HCT116 (cell line): ENCODE results near the gene FHL2. TPM values are rescaled to one million over a fixed set of nuclear protein-coding genes. Genes with fewer than 3 reads are reported as not detected.

Experiments
- ATAC-seq: fragments of 200-7000 bp; cut with Tn5 transposase; 2 replicates; pipeline ENCODE4 v1.9.1; 2020; ENCODE audit warnings: mild to moderate bottlenecking, moderate library complexity
- BruUV-seq: library from RNA; stranded (reverse); fragments of 400-500 nt; replicated peaks from 2 replicates; lab custom pipeline; 2021; lab: Mats Ljungman, UMichigan
- CTCF ChIA-PET: fragments of 300-600 bp; sonication (Branson Sonifier 250); formaldehyde crosslinking; loops from one replicate; lab custom pipeline; 2021; ENCODE audit warnings: antibody characterized with exemption; lab: Charles Lee
- POLR2A ChIA-PET: fragments of 300-600, 350-600 bp; sonication (Branson Sonifier 250); formaldehyde crosslinking; loops from one replicate; lab custom pipeline; 2021; ENCODE audit warnings: antibody characterized with exemption; lab: Charles Lee
- RAD21 ChIA-PET, 2 experiments: fragments of 300-600 bp; sonication (Branson Sonifier 250); formaldehyde crosslinking; loops; one replicate each; lab custom pipeline; 2023; ENCODE audit warnings: low total read pairs in 2 of 2; ENCODE audit not compliant: uncharacterized antibody in 2 of 2, unreplicated experiment in 2 of 2, low non-redundant PET in 1 of 2; lab: Charles Lee
- DNase-seq: peaks from one replicate; pipeline ENCODE4 v3.0.0-alpha.2; 2010; ENCODE audit warnings: low read depth, low spot score
- H2AFZ ChIP-seq: fragments of 200-600 bp; shearing (Covaris generic), sonication (generic); 2 replicates; pipeline ENCODE4 v1.6.1; 2017; ENCODE audit warnings: low read depth, mixed run types, mixed read lengths, antibody characterized with exemption, low read length; ENCODE audit not compliant: poor library complexity, severe bottlenecking
- H3K27ac ChIP-seq: 2 replicates; pipeline ENCODE4 v1.5.1; 2012; ENCODE audit warnings: low read depth, low read length
- H3K27me3 ChIP-seq: fragments of 200-600 bp; sonication (generic); 2 replicates; pipeline ENCODE4 v1.6.1; 2016; ENCODE audit warnings: mixed run types, low read length, mixed read lengths; ENCODE audit not compliant: insufficient read depth
- H3K36me3 ChIP-seq, 2 experiments: fragments of 200-500 bp in 1 of 2; fragments of 200-600 bp in 1 of 2; sonication (Bioruptor generic) in 1 of 2; sonication (generic) in 1 of 2; 2 replicates each; pipeline versions ENCODE4 v1.5.1 to v1.6.1; 2014 to 2016; ENCODE audit warnings: low read length in 2 of 2, inconsistent platforms in 1 of 2, mixed read lengths in 1 of 2, mixed run types in 1 of 2; ENCODE audit not compliant: insufficient read depth in 2 of 2, control insufficient read depth in 1 of 2
- H3K4me1 ChIP-seq, 2 experiments: fragments of 200-600 bp in 1 of 2; sonication (generic) in 1 of 2; 2 replicates each; pipeline versions ENCODE4 v1.5.1 to v1.6.1; 2012 to 2017; ENCODE audit warnings: low read length in 2 of 2, inconsistent platforms in 1 of 2, mild to moderate bottlenecking in 1 of 2, mixed read lengths in 1 of 2, mixed run types in 1 of 2, moderate library complexity in 1 of 2; ENCODE audit not compliant: insufficient read depth in 2 of 2, control insufficient read depth in 1 of 2
- H3K4me2 ChIP-seq: fragments of 200-600 bp; sonication (generic); 2 replicates; pipeline ENCODE4 v1.6.1; 2017; ENCODE audit warnings: mixed run types, low read length, mixed read lengths
- H3K4me3 ChIP-seq, 2 experiments: fragments of 200-600 bp in 1 of 2; sonication (generic) in 1 of 2; replicated peaks in 1 of 2; 2 replicates each; pipeline ENCODE4 v1.5.1; 2011 to 2016; ENCODE audit warnings: low read length in 2 of 2, control low read depth in 1 of 2, low read depth in 1 of 2, mild to moderate bottlenecking in 1 of 2, mixed read lengths in 1 of 2, mixed run types in 1 of 2
- H3K79me2 ChIP-seq: fragments of 200-600 bp; sonication (generic); 2 replicates; pipeline ENCODE4 v1.6.1; 2017; ENCODE audit warnings: mild to moderate bottlenecking, mixed run types, low read length, moderate library complexity, mixed read lengths; ENCODE audit not compliant: insufficient read depth
- H3K9ac ChIP-seq: fragments of 200-600 bp; sonication (generic); 2 replicates; pipeline ENCODE4 v1.6.1; 2016; ENCODE audit warnings: low read length, mixed read lengths
- H3K9me2 ChIP-seq: fragments of 200-600 bp; sonication (generic), shearing (Covaris generic); 2 replicates; pipeline ENCODE4 v1.6.1; 2017; ENCODE audit warnings: mixed run types, mild to moderate bottlenecking, moderate library complexity; ENCODE audit not compliant: insufficient read depth
- H3K9me3 ChIP-seq, 2 experiments: fragments of 200-500 bp in 1 of 2; fragments of 200-600 bp in 1 of 2; sonication (Bioruptor generic) in 1 of 2; sonication (generic) in 1 of 2; 2 replicates each; pipeline ENCODE4 v1.6.1; 2014 to 2017; ENCODE audit warnings: low read length in 2 of 2, mixed read lengths in 2 of 2, inconsistent platforms in 1 of 2, low read depth in 1 of 2, mild to moderate bottlenecking in 1 of 2, mixed run types in 1 of 2, moderate library complexity in 1 of 2; ENCODE audit not compliant: control insufficient read depth in 1 of 2, insufficient read depth in 1 of 2
- H4K20me1 ChIP-seq: fragments of 200-600 bp; sonication (generic), shearing (Covaris generic); 2 replicates; pipeline ENCODE4 v1.6.1; 2017; ENCODE audit warnings: mixed run types, mild to moderate bottlenecking, moderate library complexity; ENCODE audit not compliant: insufficient read depth
- CBX3 ChIP-seq: IDR thresholded peaks from 2 replicates; pipeline ENCODE4 v1.6.1; 2012; ENCODE audit warnings: low read depth
- CEBPB ChIP-seq: IDR thresholded peaks from 2 replicates; pipeline ENCODE4 v1.6.1; 2012; ENCODE audit warnings: low read depth
- CTCF ChIP-seq, 3 experiments: fragments of 200-600 bp in 1 of 3; sonication (generic) in 1 of 3; IDR thresholded peaks in 2 of 3; conservative IDR thresholded peaks in 1 of 3; 2 replicates each; pipeline ENCODE4 v1.5.1; 2012 to 2017; ENCODE audit warnings: low read depth in 2 of 3, low read length in 2 of 3, antibody characterized with exemption in 1 of 3, borderline replicate concordance in 1 of 3, control low read depth in 1 of 3, mild to moderate bottlenecking in 1 of 3, mixed read lengths in 1 of 3, mixed run types in 1 of 3, moderate library complexity in 1 of 3; ENCODE audit not compliant: insufficient read depth in 1 of 3
- ELF1 ChIP-seq: IDR thresholded peaks from 2 replicates; pipeline ENCODE4 v1.6.1; 2012; ENCODE audit warnings: low read depth, borderline replicate concordance
- EZH2 ChIP-seq: fragments of 200-600 bp; sonication (generic); IDR thresholded peaks from 2 replicates; pipeline ENCODE4 v1.6.1; 2017; ENCODE audit warnings: antibody characterized with exemption, mixed run types
- EZH2phosphoT487 ChIP-seq: fragments of 200-600 bp; IDR thresholded peaks from 2 replicates; pipeline ENCODE4 v1.6.1; 2018; ENCODE audit warnings: antibody characterized with exemption, borderline replicate concordance
- MAX ChIP-seq: IDR thresholded peaks from 2 replicates; pipeline ENCODE4 v1.6.1; 2012
- POLR2A ChIP-seq: IDR thresholded peaks from 2 replicates; pipeline ENCODE4 v1.7.0; 2011; ENCODE audit warnings: borderline replicate concordance; ENCODE audit not compliant: insufficient read depth, insufficient read length; ENCODE audit errors: extremely low read depth
- POLR2AphosphoS5 ChIP-seq: IDR thresholded peaks from 2 replicates; pipeline ENCODE4 v1.6.1; 2011; ENCODE audit warnings: mild to moderate bottlenecking, low read depth, low read length, moderate library complexity
- SP1 ChIP-seq: IDR thresholded peaks from 2 replicates; pipeline ENCODE4 v1.6.1; 2012; ENCODE audit warnings: low read depth
- SRF ChIP-seq: IDR thresholded peaks from 2 replicates; pipeline ENCODE4 v1.6.1; 2012; ENCODE audit warnings: low read depth
- TCF7L2 ChIP-seq: IDR thresholded peaks from 2 replicates; pipeline ENCODE4 v1.7.0; 2011; ENCODE audit warnings: borderline replicate concordance, inconsistent platforms; ENCODE audit not compliant: insufficient read depth, insufficient read length; ENCODE audit errors: extremely low read depth
- ZBTB33 ChIP-seq: IDR thresholded peaks from 2 replicates; pipeline ENCODE4 v1.6.1; 2011; ENCODE audit warnings: mild to moderate bottlenecking, low read length, moderate library complexity; ENCODE audit not compliant: insufficient replicate concordance; ENCODE audit errors: extremely low read depth
- ZNF274 ChIP-seq: fragments of 200-500 bp; sonication (Bioruptor generic); IDR thresholded peaks from 2 replicates; pipeline ENCODE4 v1.6.1; 2014; ENCODE audit warnings: mild to moderate bottlenecking, low read depth, low read length, inconsistent platforms
- intact Hi-C: fragments of 100-400 bp; cut with micrococcal nuclease; formaldehyde crosslinking; loops from 2 replicates; pipeline ENCODE4 v1.10.0; 2022
- total RNA-seq: library from RNA; stranded (reverse); gene quantifications from one replicate; pipeline ENCODE4 v1.2.1, GENCODE V29; 2021; ENCODE audit not compliant: unreplicated experiment
- TF ChIP-seq, protein P1 (sequence below): IDR thresholded peaks from 2 replicates; pipeline ENCODE4 v1.6.1; 2012
- TF ChIP-seq, protein P2 (sequence below): IDR thresholded peaks from 2 replicates; pipeline ENCODE4 v1.6.1; 2012; ENCODE audit warnings: low read depth

Gene FHL2
- total RNA-seq, 1 experiment from 2014 or later: 86.6 TPM

DNA sequence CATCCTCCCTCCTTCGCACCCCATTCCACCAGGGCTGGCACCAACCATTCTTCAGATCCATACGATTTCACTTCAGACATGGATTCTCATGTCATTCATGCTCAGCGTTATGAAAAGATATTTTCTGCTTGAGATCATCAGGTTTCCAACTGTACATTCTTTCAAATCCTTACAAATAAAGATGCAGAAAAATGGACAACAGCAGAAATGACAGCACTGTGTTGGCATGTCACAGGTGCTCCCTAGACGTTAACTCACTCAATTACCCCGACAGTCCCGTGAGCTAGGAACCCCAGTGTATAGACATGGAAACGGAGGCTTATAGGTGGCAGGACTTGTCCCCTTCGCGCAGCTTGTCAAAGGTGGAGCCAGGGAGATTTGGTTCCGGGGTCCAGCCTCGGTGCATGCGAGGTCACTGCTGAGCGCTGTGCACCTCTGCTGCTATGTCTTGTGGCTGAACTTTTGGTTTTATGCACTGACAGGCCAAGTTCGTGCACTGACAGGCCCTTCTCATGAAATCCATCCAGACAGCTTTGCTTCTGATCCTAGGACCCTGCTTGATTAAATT, 17.7 kb downstream of the FHL2 start (continued):
- TF ChIP-seq ZBTB33: no peak
- TF ChIP-seq, all 23 proteins: peak for 0

DNA sequence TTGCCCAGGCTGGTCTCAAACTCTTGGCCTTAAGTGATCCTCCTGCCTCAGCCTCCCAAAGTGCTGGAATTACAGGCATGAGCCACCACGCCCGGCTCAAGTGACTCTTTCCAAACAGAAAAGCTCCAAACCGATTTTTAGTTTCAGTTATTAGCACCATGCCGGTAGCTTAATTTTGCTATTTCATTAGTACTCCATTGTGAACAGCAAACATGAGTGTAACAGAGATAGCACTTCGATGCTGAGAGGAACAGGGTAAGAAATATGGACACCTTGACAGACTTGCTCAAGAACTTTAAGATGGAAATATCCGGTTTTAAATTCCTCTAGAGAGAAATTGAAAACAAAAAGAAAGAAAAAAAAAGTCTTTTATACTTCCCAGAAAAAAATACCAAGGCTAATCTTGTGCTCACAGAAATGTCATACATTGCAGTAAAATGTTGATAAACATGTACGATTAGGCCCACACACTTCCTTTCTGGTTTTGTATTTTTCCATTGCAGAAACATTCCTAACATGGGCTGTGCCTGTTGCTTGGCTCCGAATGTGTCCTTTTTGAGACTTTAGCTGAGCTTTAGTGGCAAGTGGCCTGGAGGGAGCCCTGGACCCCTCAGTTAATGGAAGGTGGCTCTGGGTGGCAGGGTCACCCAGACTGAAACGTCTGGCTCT, 18.3 kb downstream of the FHL2 start:
- intact Hi-C loops: no loop called here
- no peaks in the 10 kb centered on the region for H3K9me2 ChIP-seq
- DNase-seq (no peak), ATAC-seq (no peak)
- no peaks in the 10 kb centered on the region for H3K27me3 ChIP-seq
- H3K4me1 ChIP-seq: no peaks in the 10 kb centered on the region
- H3K4me2 ChIP-seq: no peak overlapping the region
- ChIA-PET POLR2A (no interaction called here), RAD21 (no interaction called here), CTCF (no interaction called here)
- H3K36me3 ChIP-seq: peaks cover 25 to 63% of the 10 kb centered on the region in 2 experiments; a peak in 3 of 4 replicates
- H3K79me2 ChIP-seq: peaks cover 89% of the 10 kb centered on the region
- no peaks in the 10 kb centered on the region for H4K20me1 ChIP-seq
- no peak overlapping the region for H3K27ac ChIP-seq
- BruUV-seq: no TSS peak
- no peak overlapping the region for H2AFZ ChIP-seq
- no peak overlapping the region for H3K9ac ChIP-seq
- H3K9me3 ChIP-seq: no peaks in the 10 kb centered on the region
- no peak overlapping the region for H3K4me3 ChIP-seq
- TF ChIP-seq MAX: no peak
- TF ChIP-seq CEBPB: no peak
- TF ChIP-seq POLR2A: no peak
- TF ChIP-seq ELF1: no peak
- no peak for TF ChIP-seq CBX3
- TF ChIP-seq, protein P1, sequence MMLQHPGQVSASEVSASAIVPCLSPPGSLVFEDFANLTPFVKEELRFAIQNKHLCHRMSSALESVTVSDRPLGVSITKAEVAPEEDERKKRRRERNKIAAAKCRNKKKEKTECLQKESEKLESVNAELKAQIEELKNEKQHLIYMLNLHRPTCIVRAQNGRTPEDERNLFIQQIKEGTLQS: no peak
- no peak for TF ChIP-seq POLR2AphosphoS5
- no peak for TF ChIP-seq TCF7L2
- TF ChIP-seq EZH2phosphoT487: no peak
- TF ChIP-seq, protein P2, sequence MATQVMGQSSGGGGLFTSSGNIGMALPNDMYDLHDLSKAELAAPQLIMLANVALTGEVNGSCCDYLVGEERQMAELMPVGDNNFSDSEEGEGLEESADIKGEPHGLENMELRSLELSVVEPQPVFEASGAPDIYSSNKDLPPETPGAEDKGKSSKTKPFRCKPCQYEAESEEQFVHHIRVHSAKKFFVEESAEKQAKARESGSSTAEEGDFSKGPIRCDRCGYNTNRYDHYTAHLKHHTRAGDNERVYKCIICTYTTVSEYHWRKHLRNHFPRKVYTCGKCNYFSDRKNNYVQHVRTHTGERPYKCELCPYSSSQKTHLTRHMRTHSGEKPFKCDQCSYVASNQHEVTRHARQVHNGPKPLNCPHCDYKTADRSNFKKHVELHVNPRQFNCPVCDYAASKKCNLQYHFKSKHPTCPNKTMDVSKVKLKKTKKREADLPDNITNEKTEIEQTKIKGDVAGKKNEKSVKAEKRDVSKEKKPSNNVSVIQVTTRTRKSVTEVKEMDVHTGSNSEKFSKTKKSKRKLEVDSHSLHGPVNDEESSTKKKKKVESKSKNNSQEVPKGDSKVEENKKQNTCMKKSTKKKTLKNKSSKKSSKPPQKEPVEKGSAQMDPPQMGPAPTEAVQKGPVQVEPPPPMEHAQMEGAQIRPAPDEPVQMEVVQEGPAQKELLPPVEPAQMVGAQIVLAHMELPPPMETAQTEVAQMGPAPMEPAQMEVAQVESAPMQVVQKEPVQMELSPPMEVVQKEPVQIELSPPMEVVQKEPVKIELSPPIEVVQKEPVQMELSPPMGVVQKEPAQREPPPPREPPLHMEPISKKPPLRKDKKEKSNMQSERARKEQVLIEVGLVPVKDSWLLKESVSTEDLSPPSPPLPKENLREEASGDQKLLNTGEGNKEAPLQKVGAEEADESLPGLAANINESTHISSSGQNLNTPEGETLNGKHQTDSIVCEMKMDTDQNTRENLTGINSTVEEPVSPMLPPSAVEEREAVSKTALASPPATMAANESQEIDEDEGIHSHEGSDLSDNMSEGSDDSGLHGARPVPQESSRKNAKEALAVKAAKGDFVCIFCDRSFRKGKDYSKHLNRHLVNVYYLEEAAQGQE: no peak
- TF ChIP-seq CTCF (IDR thresholded peaks at IDR 0.05 in 2 of 3, conservative IDR thresholded peaks at IDR 0.05 in 1 of 3; ENCODE audit: borderline replicate concordance in 1 of 3, insufficient read depth in 1 of 3, low read depth in 2 of 3, low read length in 2 of 3): no peak
- TF ChIP-seq ZNF274: no peak
- TF ChIP-seq EZH2: no peak
- TF ChIP-seq SP1: no peak
- TF ChIP-seq SRF: no peak
